ENCODE results near the gene NFE2L1. TPM values are rescaled to one million over a fixed set of nuclear protein-coding genes. Genes with fewer than 3 reads are reported as not detected.

Gene NFE2L1
- total RNA-seq, 3 donors from 2014 or later (not counting 1 experiment from before 2014, with no cell fraction given) = 38.6 to 53.4 (median 47.5) TPM

DNA sequence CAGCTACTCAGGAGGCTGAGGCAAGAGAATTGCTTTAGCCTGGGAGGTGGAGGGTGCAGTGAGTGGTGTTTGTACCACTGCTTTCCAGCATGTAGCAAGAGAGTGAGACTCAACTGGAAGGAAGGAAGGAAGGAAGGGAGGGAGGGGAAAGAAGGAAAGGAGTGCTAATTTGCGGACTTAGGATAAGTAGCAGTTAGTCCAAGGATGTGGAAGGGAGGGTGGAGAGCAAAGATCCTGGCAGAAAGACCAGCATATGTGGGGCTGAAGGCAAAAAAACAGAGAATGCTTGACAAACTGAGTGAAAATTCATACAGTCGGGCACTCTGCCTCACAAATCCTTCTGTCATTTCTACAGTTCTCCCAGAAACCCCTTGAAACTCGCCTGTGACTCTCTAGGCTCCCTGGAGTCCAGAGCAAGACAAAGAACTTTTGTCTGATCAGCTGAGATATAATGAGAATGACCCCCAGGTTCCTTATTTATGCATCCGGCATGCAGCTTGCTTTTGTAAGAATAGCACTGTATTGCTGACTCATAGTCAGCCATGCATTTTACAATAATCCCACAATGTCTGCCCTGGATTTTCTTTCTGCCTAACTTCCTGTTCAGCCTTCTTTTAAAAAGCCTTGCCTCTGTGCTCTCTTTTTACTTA lies 45.8 kb upstream of the NFE2L1 start:
- TF ChIP-seq, protein P1, sequence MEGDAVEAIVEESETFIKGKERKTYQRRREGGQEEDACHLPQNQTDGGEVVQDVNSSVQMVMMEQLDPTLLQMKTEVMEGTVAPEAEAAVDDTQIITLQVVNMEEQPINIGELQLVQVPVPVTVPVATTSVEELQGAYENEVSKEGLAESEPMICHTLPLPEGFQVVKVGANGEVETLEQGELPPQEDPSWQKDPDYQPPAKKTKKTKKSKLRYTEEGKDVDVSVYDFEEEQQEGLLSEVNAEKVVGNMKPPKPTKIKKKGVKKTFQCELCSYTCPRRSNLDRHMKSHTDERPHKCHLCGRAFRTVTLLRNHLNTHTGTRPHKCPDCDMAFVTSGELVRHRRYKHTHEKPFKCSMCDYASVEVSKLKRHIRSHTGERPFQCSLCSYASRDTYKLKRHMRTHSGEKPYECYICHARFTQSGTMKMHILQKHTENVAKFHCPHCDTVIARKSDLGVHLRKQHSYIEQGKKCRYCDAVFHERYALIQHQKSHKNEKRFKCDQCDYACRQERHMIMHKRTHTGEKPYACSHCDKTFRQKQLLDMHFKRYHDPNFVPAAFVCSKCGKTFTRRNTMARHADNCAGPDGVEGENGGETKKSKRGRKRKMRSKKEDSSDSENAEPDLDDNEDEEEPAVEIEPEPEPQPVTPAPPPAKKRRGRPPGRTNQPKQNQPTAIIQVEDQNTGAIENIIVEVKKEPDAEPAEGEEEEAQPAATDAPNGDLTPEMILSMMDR (IDR thresholded peaks at IDR 0.05) = no peak
- H3K9me3 ChIP-seq (ENCODE audit: control insufficient read depth, insufficient read depth, low read length) = no peaks in the 10 kb centered on the region
- DNase-seq = no peak
- intact Hi-C loops (cut with micrococcal nuclease) = no loop called here
- no peak overlapping the region for H3K4me3 Mint-ChIP-seq
- 21% methylated on average over 4 of the region's 4 CpGs for WGBS (ENCODE audit: insufficient coverage)
- no peaks in the 10 kb centered on the region for H3K36me3 Mint-ChIP-seq
- no peak for ATAC-seq
- no peaks in the 10 kb centered on the region for H3K4me1 Mint-ChIP-seq
- no peak overlapping the region for H3K27ac ChIP-seq (ENCODE audit: low read length)
- no peak overlapping the region for H3K27ac Mint-ChIP-seq
- H3K9me3 Mint-ChIP-seq = no peaks in the 10 kb centered on the region
- no peak overlapping the region for H3K4me3 ChIP-seq (ENCODE audit: low read length)
- H3K27me3 ChIP-seq (ENCODE audit: control insufficient read depth, insufficient read depth, low read length) = peaks cover 2% of the 10 kb centered on the region
- peaks cover 12 to 21% of the 10 kb centered on the region in 2 donors for H3K27me3 Mint-ChIP-seq (ENCODE audit: low read depth in 2 of 2)
- no peaks in the 10 kb centered on the region for H3K36me3 ChIP-seq (ENCODE audit: control insufficient read depth, insufficient read depth, low read length)
- H3K4me1 ChIP-seq (ENCODE audit: control insufficient read depth, insufficient read depth, low read length) = peaks cover 3% of the 10 kb centered on the region

DNA sequence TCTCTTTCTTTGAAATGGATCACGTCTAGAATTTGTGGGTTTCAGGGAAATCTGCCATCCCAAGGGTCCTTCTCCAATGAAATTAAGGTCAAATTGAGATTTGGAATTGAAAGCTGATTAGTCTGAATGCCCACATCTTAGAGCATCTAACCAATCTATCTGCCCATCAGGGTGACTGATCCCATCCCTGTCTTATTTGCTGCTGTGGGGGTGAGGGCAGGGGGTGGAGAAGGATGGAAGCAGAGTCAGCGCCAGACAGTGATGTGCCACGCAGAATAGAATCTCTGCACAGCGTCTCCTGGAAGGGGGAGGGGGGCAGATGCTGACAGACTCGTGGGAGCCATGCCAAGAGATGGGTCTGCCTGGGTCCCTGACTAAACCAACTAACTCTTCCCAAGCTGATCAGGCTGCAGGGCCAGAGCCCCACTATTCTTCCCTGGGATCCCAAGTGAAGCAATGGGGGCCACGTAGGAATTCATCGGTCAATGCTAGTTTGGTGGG lies 45.2 kb upstream of the NFE2L1 start:
- H3K4me1 Mint-ChIP-seq = no peaks in the 10 kb centered on the region
- TF ChIP-seq, protein P1 (IDR thresholded peaks at IDR 0.05) = no peak
- no peaks in the 10 kb centered on the region for H3K36me3 ChIP-seq (ENCODE audit: control insufficient read depth, insufficient read depth, low read length)
- peaks cover 2% of the 10 kb centered on the region for H3K27me3 ChIP-seq (ENCODE audit: control insufficient read depth, insufficient read depth, low read length)
- no peaks in the 10 kb centered on the region for H3K9me3 ChIP-seq (ENCODE audit: control insufficient read depth, insufficient read depth, low read length)
- H3K4me3 ChIP-seq (ENCODE audit: low read length) = no peak overlapping the region
- H3K27ac Mint-ChIP-seq = no peak overlapping the region
- WGBS (ENCODE audit: insufficient coverage) = 87% methylated on average over 6 of the region's 7 CpGs
- H3K27ac ChIP-seq (ENCODE audit: low read length) = no peak overlapping the region
- peaks cover 3% of the 10 kb centered on the region for H3K4me1 ChIP-seq (ENCODE audit: control insufficient read depth, insufficient read depth, low read length)
- no peaks in the 10 kb centered on the region for H3K36me3 Mint-ChIP-seq
- H3K9me3 Mint-ChIP-seq = no peaks in the 10 kb centered on the region
- peaks cover 12 to 23% of the 10 kb centered on the region in 2 donors for H3K27me3 Mint-ChIP-seq (ENCODE audit: low read depth in 2 of 2)
- no peak overlapping the region for H3K4me3 Mint-ChIP-seq
- DNase-seq = no peak
- no peak for ATAC-seq
- intact Hi-C loops (cut with micrococcal nuclease) = no loop called here

DNA sequence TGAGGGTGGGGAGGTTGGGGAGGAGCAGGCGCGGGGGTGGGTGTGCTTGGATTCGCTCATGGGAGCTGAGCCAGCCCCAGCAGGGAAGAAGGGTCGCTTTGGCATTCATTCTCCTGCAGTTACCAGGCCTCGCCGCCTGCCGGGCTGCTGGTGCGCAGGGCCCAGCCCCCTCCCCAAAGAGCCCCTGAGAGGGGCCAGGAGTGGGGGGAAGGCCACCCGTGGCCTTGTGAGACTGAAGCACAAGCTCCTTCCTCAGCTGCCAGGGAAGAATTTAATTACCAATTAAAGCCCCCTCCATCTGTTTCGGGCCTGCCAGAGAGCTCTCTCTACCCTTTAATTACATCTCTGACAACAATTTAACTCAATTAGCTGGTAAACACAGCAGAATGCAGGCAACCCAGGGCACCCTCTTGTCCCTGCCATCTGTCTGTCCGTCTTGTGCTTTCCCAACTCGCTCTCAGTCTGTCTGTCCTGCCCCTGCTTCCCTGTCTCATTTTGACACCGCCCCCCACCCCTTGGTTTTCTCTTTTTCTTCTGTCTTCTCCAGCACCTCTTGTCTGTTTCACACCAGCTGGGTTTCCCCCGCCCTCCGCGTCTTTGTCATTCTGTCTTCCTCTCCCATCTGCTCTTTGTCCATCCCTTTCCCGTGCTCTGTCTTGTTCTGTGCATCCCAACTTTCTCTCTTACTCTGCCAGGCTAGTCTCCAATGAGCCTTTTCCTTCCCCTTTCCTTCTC lies 44.6 kb upstream of the NFE2L1 start:
- Mint-ChIP-seq H3K27ac (no peak overlapping the region), H3K27me3 (ENCODE audit: low read depth in 2 of 2) (peaks cover 15 to 28% of the 10 kb centered on the region in 2 donors), H3K36me3 (no peaks in the 10 kb centered on the region), H3K4me1 (no peaks in the 10 kb centered on the region), H3K4me3 (no peak overlapping the region), H3K9me3 (no peaks in the 10 kb centered on the region)
- TF ChIP-seq, protein P1 (IDR thresholded peaks at IDR 0.05) = no peak
- H3K36me3 ChIP-seq (ENCODE audit: control insufficient read depth, insufficient read depth, low read length) = no peaks in the 10 kb centered on the region
- WGBS (ENCODE audit: insufficient coverage) = 90% methylated on average over 17 of the region's 17 CpGs
- H3K27ac ChIP-seq (ENCODE audit: low read length) = no peak overlapping the region
- H3K9me3 ChIP-seq (ENCODE audit: control insufficient read depth, insufficient read depth, low read length) = no peaks in the 10 kb centered on the region
- no peak overlapping the region for H3K4me3 ChIP-seq (ENCODE audit: low read length)
- ATAC-seq (no peak), DNase-seq (no peak)
- intact Hi-C loops (cut with micrococcal nuclease) = no loop called here
- H3K27me3 ChIP-seq (ENCODE audit: control insufficient read depth, insufficient read depth, low read length) = peaks cover 2% of the 10 kb centered on the region
- peaks cover 3% of the 10 kb centered on the region for H3K4me1 ChIP-seq (ENCODE audit: control insufficient read depth, insufficient read depth, low read length)
